ENCODE results near the gene TOMM40L. TPM values are rescaled to one million over a fixed set of nuclear protein-coding genes. Genes with fewer than 3 reads are reported as not detected.

The TOMM40L gene
- polyA plus RNA-seq, 4 donors, result 12.7 to 16.9 (median 15.0) TPM

Other genes starting within 250 kb of the TOMM40L start
- gene F11R, start 204.9 kb upstream of the TOMM40L start, polyA plus RNA-seq (ENCODE audit: insufficient read length in 4 of 4), result 100 to 1,000 TPM in 1 of 4 donors, 10 to 100 TPM in 3; 76.1 to 101 (median 82.1) TPM
- 10 to 100 TPM; 52.0 to 76.1 (median 67.5) TPM for gene TSTD1, start 187.1 kb upstream of the TOMM40L start, polyA plus RNA-seq (ENCODE audit: insufficient read length in 4 of 4)
- 10 to 100 TPM; 55.6 to 69.0 (median 60.4) TPM for gene USF1, start 180.1 kb upstream of the TOMM40L start, polyA plus RNA-seq (ENCODE audit: insufficient read length in 4 of 4)
- 1 to 10 TPM; 1.8 to 2.6 (median 2.0) TPM for gene ARHGAP30, start 156.2 kb upstream of the TOMM40L start, polyA plus RNA-seq (ENCODE audit: insufficient read length in 4 of 4)
- gene NECTIN4, start 136.5 kb upstream of the TOMM40L start, polyA plus RNA-seq (ENCODE audit: insufficient read length in 4 of 4), result 1 to 10 TPM; 2.1 to 4.8 (median 4.3) TPM
- gene KLHDC9, start 127.7 kb upstream of the TOMM40L start, polyA plus RNA-seq (ENCODE audit: insufficient read length in 4 of 4), result 10 to 100 TPM; 14.9 to 21.5 (median 16.4) TPM
- 10 to 100 TPM; 71.1 to 85.7 (median 77.7) TPM for gene PFDN2, start 108.0 kb upstream of the TOMM40L start, polyA plus RNA-seq (ENCODE audit: insufficient read length in 4 of 4)
- 10 to 100 TPM; 45.3 to 57.5 (median 51.8) TPM for gene NIT1, start 108.0 kb upstream of the TOMM40L start, polyA plus RNA-seq (ENCODE audit: insufficient read length in 4 of 4)
- 10 to 100 TPM; 43.1 to 57.7 (median 48.1) TPM for gene DEDD, start 93.4 kb upstream of the TOMM40L start, polyA plus RNA-seq (ENCODE audit: insufficient read length in 4 of 4)
- 100 to 1,000 TPM; 124 to 175 (median 145) TPM for gene UFC1, start 72.1 kb upstream of the TOMM40L start, polyA plus RNA-seq (ENCODE audit: insufficient read length in 4 of 4)
- gene USP21, start 66.6 kb upstream of the TOMM40L start, polyA plus RNA-seq (ENCODE audit: insufficient read length in 4 of 4), result 10 to 100 TPM; 45.6 to 61.0 (median 50.3) TPM
- gene PPOX, start 59.6 kb upstream of the TOMM40L start, polyA plus RNA-seq (ENCODE audit: insufficient read length in 4 of 4), result 10 to 100 TPM; 34.6 to 62.0 (median 49.4) TPM
- 10 to 100 TPM; 36.7 to 49.3 (median 41.3) TPM for gene B4GALT3, start 48.6 kb upstream of the TOMM40L start, polyA plus RNA-seq (ENCODE audit: insufficient read length in 4 of 4)
- gene ADAMTS4, start 27.0 kb upstream of the TOMM40L start, polyA plus RNA-seq (ENCODE audit: insufficient read length in 4 of 4), result 1 to 10 TPM in 2 of 4 donors, under 1 TPM in 2; 0.72 to 1.6 (median 1.1) TPM
- gene NDUFS2, start 23.7 kb upstream of the TOMM40L start, polyA plus RNA-seq (ENCODE audit: insufficient read length in 4 of 4), result 100 to 1,000 TPM; 178 to 218 (median 200) TPM
- 10 to 100 TPM in 3 of 4 donors, 1 to 10 TPM in 1; 10.0 to 16.1 (median 11.8) TPM for gene FCER1G, start 10.8 kb upstream of the TOMM40L start, polyA plus RNA-seq (ENCODE audit: insufficient read length in 4 of 4)
- 100 to 1,000 TPM in 1 of 4 donors, under 1 TPM in 1, not detected in 2; 0.43 to 120 TPM for gene APOA2, start 2.4 kb upstream of the TOMM40L start, polyA plus RNA-seq (ENCODE audit: insufficient read length in 4 of 4)
- 1 to 10 TPM; 1.9 to 4.4 (median 3.6) TPM for gene NR1I3, start 12.1 kb downstream of the TOMM40L start, polyA plus RNA-seq (ENCODE audit: insufficient read length in 4 of 4)
- gene PCP4L1, start 32.7 kb downstream of the TOMM40L start, polyA plus RNA-seq (ENCODE audit: insufficient read length in 4 of 4), result 1 to 10 TPM; 1.3 to 2.1 (median 1.4) TPM
- gene MPZ, start 83.9 kb downstream of the TOMM40L start, polyA plus RNA-seq (ENCODE audit: insufficient read length in 4 of 4), result 1 to 10 TPM; 3.7 to 5.7 (median 4.8) TPM
- gene SDHC, start 88.3 kb downstream of the TOMM40L start, polyA plus RNA-seq (ENCODE audit: insufficient read length in 4 of 4), result 100 to 1,000 TPM; 229 to 284 (median 257) TPM
- 10 to 100 TPM; 10.3 to 14.0 (median 12.5) TPM for gene CFAP126, start 141.8 kb downstream of the TOMM40L start, polyA plus RNA-seq (ENCODE audit: insufficient read length in 4 of 4)

Measured in left renal cortex interstitium (tissue), 4 donors.